CD4-positive, alpha-beta T cell treated with Interleukin-17A for 1 hour (primary cell): ENCODE results near the gene PLOD3.
A peak's percentile ranks its signal among the peaks of the same experiment; 100 is the strongest.

Experiments used
- DNase-seq: peaks from one replicate; pipeline ENCODE4 v3.0.0-alpha.2; 2020

The PLOD3 gene

GRCh38 chr7:101163279-101164070 lies 53.9 kb downstream of the PLOD3 start:
- peak; percentile 38 for DNase-seq

GRCh38 chr7:101162551-101163278 lies 54.7 kb downstream of the PLOD3 start:
- DNase-seq = no peak

- no peak for DNase-seq
These were observed 55.5 kb downstream of the PLOD3 start for GRCh38 chr7:101161692-101162471.

GRCh38 chr7:101160910-101161309 lies 56.5 kb downstream of the PLOD3 start:
- DNase-seq = no peak

- DNase-seq = no peak
These were observed 57.4 kb downstream of the PLOD3 start for GRCh38 chr7:101159696-101160674.

- no peak for DNase-seq
These were observed 60.4 kb downstream of the PLOD3 start for GRCh38 chr7:101156866-101157589.

- DNase-seq = no peak
These were observed 61.1 kb downstream of the PLOD3 start for GRCh38 chr7:101156277-101156676.
